ENCODE results near the gene TYW5.

- TF ChIP-seq, protein P1, sequence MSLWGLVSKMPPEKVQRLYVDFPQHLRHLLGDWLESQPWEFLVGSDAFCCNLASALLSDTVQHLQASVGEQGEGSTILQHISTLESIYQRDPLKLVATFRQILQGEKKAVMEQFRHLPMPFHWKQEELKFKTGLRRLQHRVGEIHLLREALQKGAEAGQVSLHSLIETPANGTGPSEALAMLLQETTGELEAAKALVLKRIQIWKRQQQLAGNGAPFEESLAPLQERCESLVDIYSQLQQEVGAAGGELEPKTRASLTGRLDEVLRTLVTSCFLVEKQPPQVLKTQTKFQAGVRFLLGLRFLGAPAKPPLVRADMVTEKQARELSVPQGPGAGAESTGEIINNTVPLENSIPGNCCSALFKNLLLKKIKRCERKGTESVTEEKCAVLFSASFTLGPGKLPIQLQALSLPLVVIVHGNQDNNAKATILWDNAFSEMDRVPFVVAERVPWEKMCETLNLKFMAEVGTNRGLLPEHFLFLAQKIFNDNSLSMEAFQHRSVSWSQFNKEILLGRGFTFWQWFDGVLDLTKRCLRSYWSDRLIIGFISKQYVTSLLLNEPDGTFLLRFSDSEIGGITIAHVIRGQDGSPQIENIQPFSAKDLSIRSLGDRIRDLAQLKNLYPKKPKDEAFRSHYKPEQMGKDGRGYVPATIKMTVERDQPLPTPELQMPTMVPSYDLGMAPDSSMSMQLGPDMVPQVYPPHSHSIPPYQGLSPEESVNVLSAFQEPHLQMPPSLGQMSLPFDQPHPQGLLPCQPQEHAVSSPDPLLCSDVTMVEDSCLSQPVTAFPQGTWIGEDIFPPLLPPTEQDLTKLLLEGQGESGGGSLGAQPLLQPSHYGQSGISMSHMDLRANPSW (CRISPR knock-in tag; conservative IDR thresholded peaks at IDR 0.05; ENCODE audit: low read depth): no peak
- TF ChIP-seq, protein P2, sequence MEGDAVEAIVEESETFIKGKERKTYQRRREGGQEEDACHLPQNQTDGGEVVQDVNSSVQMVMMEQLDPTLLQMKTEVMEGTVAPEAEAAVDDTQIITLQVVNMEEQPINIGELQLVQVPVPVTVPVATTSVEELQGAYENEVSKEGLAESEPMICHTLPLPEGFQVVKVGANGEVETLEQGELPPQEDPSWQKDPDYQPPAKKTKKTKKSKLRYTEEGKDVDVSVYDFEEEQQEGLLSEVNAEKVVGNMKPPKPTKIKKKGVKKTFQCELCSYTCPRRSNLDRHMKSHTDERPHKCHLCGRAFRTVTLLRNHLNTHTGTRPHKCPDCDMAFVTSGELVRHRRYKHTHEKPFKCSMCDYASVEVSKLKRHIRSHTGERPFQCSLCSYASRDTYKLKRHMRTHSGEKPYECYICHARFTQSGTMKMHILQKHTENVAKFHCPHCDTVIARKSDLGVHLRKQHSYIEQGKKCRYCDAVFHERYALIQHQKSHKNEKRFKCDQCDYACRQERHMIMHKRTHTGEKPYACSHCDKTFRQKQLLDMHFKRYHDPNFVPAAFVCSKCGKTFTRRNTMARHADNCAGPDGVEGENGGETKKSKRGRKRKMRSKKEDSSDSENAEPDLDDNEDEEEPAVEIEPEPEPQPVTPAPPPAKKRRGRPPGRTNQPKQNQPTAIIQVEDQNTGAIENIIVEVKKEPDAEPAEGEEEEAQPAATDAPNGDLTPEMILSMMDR (IDR thresholded peaks at IDR 0.05): no peak
- TF ChIP-seq ATF2 (CRISPR knock-in tag; IDR thresholded peaks at IDR 0.05; ENCODE audit: borderline replicate concordance, low read depth) (no peak), ZNF317 (CRISPR knock-in tag; IDR thresholded peaks at IDR 0.05; ENCODE audit: borderline replicate concordance, low read depth) (no peak), RELA (CRISPR knock-in tag; IDR thresholded peaks at IDR 0.05; ENCODE audit: borderline replicate concordance) (no peak), NR3C1 (CRISPR knock-in tag; conservative IDR thresholded peaks at IDR 0.05; ENCODE audit: low read depth) (no peak), NR2C2 (CRISPR knock-in tag; IDR thresholded peaks at IDR 0.05) (no peak), NFE2L1 (CRISPR knock-in tag; IDR thresholded peaks at IDR 0.05) (no peak), KAT7 (CRISPR knock-in tag; IDR thresholded peaks at IDR 0.05; ENCODE audit: borderline replicate concordance) (no peak), MYBL2 (CRISPR knock-in tag; IDR thresholded peaks at IDR 0.05) (no peak)
- TF ChIP-seq, protein P3, sequence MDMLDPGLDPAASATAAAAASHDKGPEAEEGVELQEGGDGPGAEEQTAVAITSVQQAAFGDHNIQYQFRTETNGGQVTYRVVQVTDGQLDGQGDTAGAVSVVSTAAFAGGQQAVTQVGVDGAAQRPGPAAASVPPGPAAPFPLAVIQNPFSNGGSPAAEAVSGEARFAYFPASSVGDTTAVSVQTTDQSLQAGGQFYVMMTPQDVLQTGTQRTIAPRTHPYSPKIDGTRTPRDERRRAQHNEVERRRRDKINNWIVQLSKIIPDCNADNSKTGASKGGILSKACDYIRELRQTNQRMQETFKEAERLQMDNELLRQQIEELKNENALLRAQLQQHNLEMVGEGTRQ (CRISPR knock-in tag; IDR thresholded peaks at IDR 0.05): no peak
Observed at GRCh38 chr2:199955007-199955338, 318 bp downstream of the TYW5 start.

Measured in WTC11 (cell line).